GM23248 (cell line): ENCODE results near the gene TBC1D10A. TPM values are rescaled to one million over a fixed set of nuclear protein-coding genes. Genes with fewer than 3 reads are reported as not detected.

Source experiments
- DNase-seq: peaks from one replicate; pipeline ENCODE4 v3.0.0-alpha.2; 2015
- H2AFZ ChIP-seq: fragments of 200-600 bp; sonication (generic); 2 replicates; pipeline ENCODE4 v1.6.1; 2016; ENCODE audit warnings: antibody characterized with exemption
- H3F3A ChIP-seq: fragments of 200-600 bp; sonication (generic); 2 replicates; pipeline ENCODE4 v1.6.1; 2016; ENCODE audit warnings: mild to moderate bottlenecking, antibody characterized with exemption, mixed run types; ENCODE audit not compliant: insufficient read depth
- H3K27ac ChIP-seq: fragments of 200-600 bp; sonication (generic); 2 replicates; pipeline ENCODE4 v1.5.1; 2016; ENCODE audit warnings: mild to moderate bottlenecking
- H3K27me3 ChIP-seq: fragments of 200-600 bp; sonication (generic); replicated peaks from 2 replicates; pipeline ENCODE4 v1.6.1; 2016; ENCODE audit warnings: mild to moderate bottlenecking; ENCODE audit not compliant: insufficient read depth
- H3K36me3 ChIP-seq: fragments of 200-600 bp; sonication (generic); 2 replicates; pipeline ENCODE4 v1.6.1; 2016; ENCODE audit warnings: low read depth, mild to moderate bottlenecking
- H3K4me1 ChIP-seq: fragments of 200-600 bp; sonication (generic); 2 replicates; pipeline ENCODE4 v1.6.1; 2016; ENCODE audit warnings: mild to moderate bottlenecking; ENCODE audit not compliant: insufficient read depth
- H3K4me2 ChIP-seq: fragments of 200-600 bp; sonication (generic); one replicate; pipeline ENCODE4 v1.6.1; 2016; ENCODE audit warnings: mild to moderate bottlenecking; ENCODE audit not compliant: unreplicated experiment
- H3K4me3 ChIP-seq: fragments of 200-600 bp; sonication (generic); 2 replicates; pipeline ENCODE4 v1.5.1; 2016; ENCODE audit warnings: mild to moderate bottlenecking
- H3K79me2 ChIP-seq: fragments of 200-600 bp; sonication (generic); 2 replicates; pipeline ENCODE4 v1.6.1; 2016; ENCODE audit warnings: mild to moderate bottlenecking; ENCODE audit not compliant: insufficient read depth
- H3K9ac ChIP-seq: fragments of 200-600 bp; sonication (generic); 2 replicates; pipeline ENCODE4 v1.6.1; 2016; ENCODE audit warnings: mild to moderate bottlenecking
- H3K9me2 ChIP-seq: fragments of 200-600 bp; sonication (generic); 2 replicates; pipeline ENCODE4 v1.6.1; 2016; ENCODE audit warnings: mixed run types, mild to moderate bottlenecking, moderate library complexity; ENCODE audit not compliant: insufficient read depth
- H3K9me3 ChIP-seq: fragments of 200-600 bp; sonication (generic); one replicate; pipeline ENCODE4 v1.6.1; 2017; ENCODE audit warnings: low read depth
- H4K20me1 ChIP-seq: fragments of 200-600 bp; sonication (generic); 2 replicates; pipeline ENCODE4 v1.6.0; 2016; ENCODE audit not compliant: insufficient read depth
- EZH2 ChIP-seq: fragments of 200-600 bp; sonication (generic); IDR thresholded peaks from 2 replicates; pipeline ENCODE4 v1.6.1; 2018; ENCODE audit warnings: antibody characterized with exemption, mild to moderate bottlenecking; ENCODE audit not compliant: insufficient read depth, poor library complexity, severe bottlenecking
- EZH2phosphoT487 ChIP-seq: fragments of 200-600 bp; sonication (generic); IDR thresholded peaks from 2 replicates; pipeline ENCODE4 v1.6.1; 2018; ENCODE audit warnings: antibody characterized with exemption, moderate library complexity, mild to moderate bottlenecking, low read depth; ENCODE audit not compliant: insufficient read depth
- WGBS, 2 experiments: methylation state at CpG; one replicate each; pipeline ENCODE4 v1.1.6; 2015 to 2017; ENCODE audit warnings: low lambda C conversion rate in 2 of 2, low coverage in 1 of 2; ENCODE audit errors: missing lambda C conversion rate in 2 of 2; 5-methylcytosine and 5-hydroxymethylcytosine counted together
- in situ Hi-C: fragments of 300-500 bp; cut with MboI; formaldehyde crosslinking; loops from 2 replicates; pipeline ENCODE4 v1.15.0; 2020
- polyA plus RNA-seq: library from polyadenylated mRNA; unstranded; fragments of >200 nt; fragmentation: Nextera tagmentation; extraction: Ambion mirVana; gene quantifications from 2 replicates; pipeline ENCODE4 v1.2.1, GENCODE V29; 2016
- total RNA-seq: library from RNA; depleted of rRNA; stranded (reverse); fragments of >200 nt; shearing (Covaris generic); gene quantifications from 2 replicates; pipeline ENCODE4 v1.2.3, GENCODE V29; 2014

Gene TBC1D10A
- total and polyA plus RNA-seq, 2 experiments from 2014 or later, result 16.9 to 21.9 TPM

DNA sequence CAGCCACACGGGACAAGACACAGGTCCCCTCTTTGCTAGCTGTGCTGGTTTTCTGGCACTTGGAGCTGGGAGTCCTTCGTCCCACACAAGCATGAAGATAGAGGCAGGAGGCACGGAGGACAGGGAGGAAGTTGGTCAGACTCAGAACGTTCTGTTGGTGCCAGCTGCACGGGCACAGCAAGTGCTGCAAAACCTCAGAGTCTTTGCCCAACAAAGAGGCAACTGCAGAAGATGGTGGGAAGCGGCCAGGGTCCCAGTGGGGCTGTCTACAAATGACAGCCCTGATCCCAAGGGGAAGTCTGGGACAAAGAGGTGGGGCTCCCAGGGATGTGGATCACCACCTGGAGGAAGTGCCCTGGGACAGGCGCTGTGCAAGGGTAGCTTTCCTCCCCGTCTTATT, 50.7 kb downstream of the TBC1D10A start:
- Histone ChIP-seq H3K4me2 (no peak overlapping the region), H2AFZ (no peak overlapping the region), H4K20me1 (no peaks in the 10 kb centered on the region), H3K9me3 (no peaks in the 10 kb centered on the region), H3K4me1 (peaks cover 31% of the 10 kb centered on the region), H3K36me3 (no peaks in the 10 kb centered on the region), H3K9ac (no peak overlapping the region), H3F3A (peaks cover 29% of the 10 kb centered on the region), H3K27me3 (no peaks in the 10 kb centered on the region), H3K4me3 (no peak overlapping the region), H3K9me2 (no peaks in the 10 kb centered on the region), H3K27ac (no peak overlapping the region), H3K79me2 (no peaks in the 10 kb centered on the region)
- in situ Hi-C loops, result no loop called here
- no peak for DNase-seq
- no peak for TF ChIP-seq EZH2
- TF ChIP-seq EZH2phosphoT487, result no peak
- WGBS, 2 experiments, result 80 to 85% methylated on average over 8 of the region's 8 CpGs

DNA sequence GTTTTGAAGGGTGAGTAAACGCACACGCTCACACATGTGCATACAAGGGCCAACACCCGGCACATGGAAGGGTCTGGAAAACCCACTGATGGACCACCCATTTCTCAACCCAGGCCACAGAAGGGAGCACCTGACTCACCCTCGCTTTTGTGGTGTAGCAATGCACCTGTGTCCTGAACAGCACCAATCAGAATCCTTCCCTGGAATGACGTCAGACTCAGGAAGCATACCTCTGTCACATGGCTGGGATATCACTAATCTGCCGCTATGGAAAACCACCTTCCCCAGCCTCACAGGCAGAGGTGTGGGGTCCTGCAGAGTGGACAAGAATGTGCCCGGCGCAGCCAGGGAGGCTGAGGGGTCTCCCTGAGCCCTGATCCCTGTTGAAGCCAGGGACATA, 51.1 kb downstream of the TBC1D10A start:
- no peaks in the 10 kb centered on the region for H3K9me3 ChIP-seq
- H2AFZ ChIP-seq, result no peak overlapping the region
- no peaks in the 10 kb centered on the region for H4K20me1 ChIP-seq
- no peak overlapping the region for H3K27ac ChIP-seq
- H3F3A ChIP-seq, result peaks cover 29% of the 10 kb centered on the region
- in situ Hi-C loops, result no loop called here
- WGBS, 2 experiments, result 73 to 78% methylated on average over 8 of the region's 8 CpGs
- H3K36me3 ChIP-seq, result no peaks in the 10 kb centered on the region
- no peak overlapping the region for H3K4me3 ChIP-seq
- no peak overlapping the region for H3K4me2 ChIP-seq
- no peaks in the 10 kb centered on the region for H3K79me2 ChIP-seq
- TF ChIP-seq EZH2phosphoT487 (no peak), EZH2 (no peak)
- H3K9ac ChIP-seq, result no peak overlapping the region
- no peaks in the 10 kb centered on the region for H3K27me3 ChIP-seq
- DNase-seq, result no peak
- H3K4me1 ChIP-seq, result peaks cover 31% of the 10 kb centered on the region
- no peaks in the 10 kb centered on the region for H3K9me2 ChIP-seq

DNA sequence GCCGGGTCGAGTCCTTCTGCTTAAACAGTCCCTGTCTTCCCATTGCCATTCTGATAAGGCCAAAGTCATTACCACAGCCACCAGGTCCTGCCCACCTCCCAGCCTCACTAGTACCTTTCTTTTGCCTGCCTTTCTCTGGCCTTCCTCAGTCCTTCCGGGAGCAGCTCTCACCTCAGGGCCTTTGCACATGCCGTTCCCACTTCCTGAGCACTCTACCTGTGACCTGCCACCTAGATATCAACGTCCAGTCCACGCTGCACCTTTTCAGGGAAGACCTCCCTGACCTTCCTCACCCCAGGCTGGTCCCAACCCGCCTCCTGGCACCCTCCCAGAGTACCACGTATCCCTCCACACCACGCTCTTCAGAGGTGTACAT, 52.3 kb downstream of the TBC1D10A start:
- H3K27ac ChIP-seq, result no peak overlapping the region
- H3K4me1 ChIP-seq, result peaks cover 21% of the 10 kb centered on the region
- H2AFZ ChIP-seq, result no peak overlapping the region
- no peak for TF ChIP-seq EZH2
- TF ChIP-seq EZH2phosphoT487, result no peak
- H3K9ac ChIP-seq, result no peak overlapping the region
- H3K79me2 ChIP-seq, result no peaks in the 10 kb centered on the region
- H3K4me2 ChIP-seq, result no peak overlapping the region
- peaks cover 24% of the 10 kb centered on the region for H3F3A ChIP-seq
- 91 to 92% methylated on average over 9 of the region's 9 CpGs for WGBS, 2 experiments
- H3K4me3 ChIP-seq, result no peak overlapping the region
- no peaks in the 10 kb centered on the region for H3K9me3 ChIP-seq
- no peaks in the 10 kb centered on the region for H4K20me1 ChIP-seq
- H3K36me3 ChIP-seq, result no peaks in the 10 kb centered on the region
- no peak for DNase-seq
- no peaks in the 10 kb centered on the region for H3K27me3 ChIP-seq
- in situ Hi-C loops, result no loop called here
- no peaks in the 10 kb centered on the region for H3K9me2 ChIP-seq

DNA sequence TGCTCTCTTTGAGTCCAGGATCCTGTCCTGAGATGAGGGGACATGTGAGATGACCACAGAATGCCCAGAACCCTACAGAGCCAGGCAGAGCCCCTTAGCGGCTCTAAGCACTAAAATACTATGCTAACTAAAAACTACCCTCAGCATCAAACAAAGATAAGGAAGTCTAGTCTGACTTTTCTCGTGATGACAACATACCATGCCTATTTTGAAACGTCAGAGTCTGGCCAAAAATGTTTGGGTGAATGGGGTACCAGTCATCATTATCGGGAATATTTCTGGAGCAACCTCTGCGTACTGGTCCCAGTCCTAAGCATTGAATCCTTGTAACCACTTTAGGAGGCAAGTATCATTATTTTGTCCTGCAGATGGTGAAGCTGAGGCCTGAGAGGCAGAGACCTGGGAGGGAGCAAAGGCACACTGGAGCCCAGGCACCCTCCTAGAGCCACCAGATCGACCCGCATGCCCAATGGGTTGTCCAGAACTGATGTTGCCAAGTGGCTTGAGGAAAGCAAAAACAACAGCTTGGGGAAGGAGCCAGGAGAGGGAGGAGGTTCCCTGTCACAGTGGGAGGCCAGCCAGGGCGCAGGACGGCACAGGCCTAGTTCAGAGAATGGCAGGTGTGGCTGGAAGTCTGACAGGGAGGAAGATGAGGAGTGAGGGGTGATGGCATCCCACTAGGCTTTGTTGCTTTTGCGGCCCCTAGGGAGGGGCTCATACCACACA, 52.9 kb downstream of the TBC1D10A start:
- H3K36me3 ChIP-seq, result no peaks in the 10 kb centered on the region
- H3K9ac ChIP-seq, result no peak overlapping the region
- in situ Hi-C loops, result no loop called here
- H3K4me2 ChIP-seq, result no peak overlapping the region
- H3K4me3 ChIP-seq, result no peak overlapping the region
- TF ChIP-seq EZH2, result no peak
- DNase-seq, result no peak
- no peaks in the 10 kb centered on the region for H3K27me3 ChIP-seq
- 65 to 69% methylated on average over 10 of the region's 10 CpGs for WGBS, 2 experiments
- no peaks in the 10 kb centered on the region for H3K9me3 ChIP-seq
- peaks cover 19% of the 10 kb centered on the region for H3F3A ChIP-seq
- no peaks in the 10 kb centered on the region for H3K9me2 ChIP-seq
- peaks cover 16% of the 10 kb centered on the region for H3K4me1 ChIP-seq
- no peak overlapping the region for H2AFZ ChIP-seq
- no peaks in the 10 kb centered on the region for H3K79me2 ChIP-seq
- H4K20me1 ChIP-seq, result no peaks in the 10 kb centered on the region
- H3K27ac ChIP-seq, result no peak overlapping the region
